Measurements from ENCODE around the gene COBL. TPM values are rescaled to one million over a fixed set of nuclear protein-coding genes. Genes with fewer than 3 reads are reported as not detected.

The COBL gene
- total RNA-seq, 1 experiment from 2014 or later: 52.3 TPM

DNA sequence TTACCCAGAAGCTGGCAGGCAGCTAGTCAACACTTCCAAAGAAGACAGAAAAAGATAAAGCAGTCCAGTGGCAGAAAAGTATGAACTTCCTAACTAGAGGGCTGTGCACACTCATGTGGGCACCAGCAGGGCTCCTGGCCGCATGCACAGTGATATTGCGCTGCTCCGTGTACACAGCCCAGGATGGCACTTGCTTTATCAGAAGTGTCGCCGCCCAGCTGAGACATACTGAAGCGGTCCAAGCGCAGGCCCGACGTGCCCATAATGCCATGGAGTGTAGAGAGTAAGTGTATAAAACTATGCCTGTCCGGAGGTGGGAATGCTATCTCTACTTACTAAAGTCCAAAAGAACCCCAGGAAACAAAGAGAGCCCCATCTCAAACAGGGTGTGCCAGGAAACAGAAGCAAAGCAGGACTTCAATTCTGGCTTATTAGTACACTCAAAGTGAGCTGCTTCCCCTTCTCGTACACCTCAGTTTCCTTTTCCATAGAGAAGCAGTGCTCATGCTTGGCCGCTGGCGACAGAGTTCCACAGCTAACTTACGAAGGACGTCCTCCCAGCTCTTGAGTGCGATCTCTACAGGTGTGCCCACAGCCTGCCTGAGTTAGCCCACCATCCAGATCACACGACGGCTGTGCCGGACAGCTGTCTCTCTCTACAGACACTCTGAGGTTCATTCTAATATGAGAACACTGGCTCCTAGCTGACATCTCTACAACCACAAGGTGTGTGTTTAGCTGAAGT is 234.3 kb downstream of the COBL start:
- H4K20me1 ChIP-seq (ENCODE audit: control insufficient read depth, insufficient read depth, insufficient read length): no peaks in the 10 kb centered on the region
- Mint-ChIP-seq H3K27me3 (ENCODE audit: low read depth) (peaks cover 3% of the 10 kb centered on the region; the same call in 1 of the 2 replicates), H3K36me3 (ENCODE audit: insufficient read depth in 1 of 3, low read depth in 3 of 3) (peaks cover 0 to 45% (median 29%) of the 10 kb centered on the region in 3 experiments; a peak in 6 of 7 replicates), H3K4me1 (peaks cover 34 to 45% of the 10 kb centered on the region in 2 experiments), H3K4me3 (no peak overlapping the region), H3K9me3 (no peaks in the 10 kb centered on the region), H3K27ac (peak overlapping the region in 1 of 3 experiments; percentile 89; a peak in 3 of 7 replicates)
- peaks cover 12% of the 10 kb centered on the region for H3K4me1 ChIP-seq (ENCODE audit: insufficient read depth, low read length)
- no peak for DNase-seq
- H3K27ac ChIP-seq (ENCODE audit: insufficient read length, low read depth, low read length): no peak overlapping the region
- H2BK15ac ChIP-seq (ENCODE audit: low read depth, low read length): no peak overlapping the region
- H4K5ac ChIP-seq (ENCODE audit: insufficient read length, low read depth, low read length): no peak overlapping the region
- no peak overlapping the region for H3K14ac ChIP-seq (ENCODE audit: insufficient read depth, low read length)
- no CpG with 5 or more reads among the region's 19 CpGs for WGBS (ENCODE audit: extremely low coverage, insufficient read length, low lambda C conversion rate)
- no peak overlapping the region for H2BK20ac ChIP-seq (ENCODE audit: low read depth, low read length, poor library complexity, severe bottlenecking)
- no peak overlapping the region for H2BK120ac ChIP-seq (ENCODE audit: low read depth, low read length, poor library complexity, severe bottlenecking)
- TF ChIP-seq, protein P1, sequence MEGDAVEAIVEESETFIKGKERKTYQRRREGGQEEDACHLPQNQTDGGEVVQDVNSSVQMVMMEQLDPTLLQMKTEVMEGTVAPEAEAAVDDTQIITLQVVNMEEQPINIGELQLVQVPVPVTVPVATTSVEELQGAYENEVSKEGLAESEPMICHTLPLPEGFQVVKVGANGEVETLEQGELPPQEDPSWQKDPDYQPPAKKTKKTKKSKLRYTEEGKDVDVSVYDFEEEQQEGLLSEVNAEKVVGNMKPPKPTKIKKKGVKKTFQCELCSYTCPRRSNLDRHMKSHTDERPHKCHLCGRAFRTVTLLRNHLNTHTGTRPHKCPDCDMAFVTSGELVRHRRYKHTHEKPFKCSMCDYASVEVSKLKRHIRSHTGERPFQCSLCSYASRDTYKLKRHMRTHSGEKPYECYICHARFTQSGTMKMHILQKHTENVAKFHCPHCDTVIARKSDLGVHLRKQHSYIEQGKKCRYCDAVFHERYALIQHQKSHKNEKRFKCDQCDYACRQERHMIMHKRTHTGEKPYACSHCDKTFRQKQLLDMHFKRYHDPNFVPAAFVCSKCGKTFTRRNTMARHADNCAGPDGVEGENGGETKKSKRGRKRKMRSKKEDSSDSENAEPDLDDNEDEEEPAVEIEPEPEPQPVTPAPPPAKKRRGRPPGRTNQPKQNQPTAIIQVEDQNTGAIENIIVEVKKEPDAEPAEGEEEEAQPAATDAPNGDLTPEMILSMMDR (conservative IDR thresholded peaks at IDR 0.05): no peak
- H3K4ac ChIP-seq (ENCODE audit: low read depth, low read length): no peak overlapping the region
- no peak overlapping the region for H3K9ac ChIP-seq (ENCODE audit: extremely low read depth, insufficient read length, low read length)
- H2BK12ac ChIP-seq (ENCODE audit: insufficient read length, low read depth, low read length): no peak overlapping the region
- H3K23me2 ChIP-seq (ENCODE audit: insufficient read length, low read depth, low read length, poor library complexity, severe bottlenecking): no peaks in the 10 kb centered on the region
- no peak overlapping the region for H4K91ac ChIP-seq (ENCODE audit: insufficient read length, low read depth, low read length)
- H3K27me3 ChIP-seq (ENCODE audit: insufficient read depth, low read length): no peaks in the 10 kb centered on the region
- no peak overlapping the region for H3K23ac ChIP-seq (ENCODE audit: insufficient read length, low read depth, low read length)
- no peak overlapping the region for H2AK5ac ChIP-seq (ENCODE audit: insufficient read length, low read length)
- no peak overlapping the region for H3T11ph ChIP-seq (ENCODE audit: low read length)
- H2BK5ac ChIP-seq (ENCODE audit: insufficient read length, low read length): no peak overlapping the region
- no peak overlapping the region for H3K18ac ChIP-seq (ENCODE audit: insufficient read length, low read depth, low read length)
- H3K79me1 ChIP-seq (ENCODE audit: insufficient read depth, low read depth, low read length, poor library complexity, severe bottlenecking): no peaks in the 10 kb centered on the region
- H3K79me2 ChIP-seq (ENCODE audit: insufficient read depth, low read length): no peaks in the 10 kb centered on the region
- no peak overlapping the region for H4K8ac ChIP-seq (replicated peaks; ENCODE audit: insufficient read length, low read depth, low read length)
- H3K4me2 ChIP-seq (ENCODE audit: insufficient read depth, insufficient read length, low read length): no peak overlapping the region
- no peaks in the 10 kb centered on the region for H3K9me3 ChIP-seq (ENCODE audit: control insufficient read depth, low read depth, low read length)
- H3K56ac ChIP-seq (ENCODE audit: insufficient read length, low read depth, low read length): no peak overlapping the region
- no peak overlapping the region for H2AFZ ChIP-seq (ENCODE audit: low read length)

Data from H9 (cell line).